B cell (primary cell): ENCODE measurements around the gene MBNL2.

Experiments
- CTCF ChIP-seq: fragments of 200-600 bp; IDR thresholded peaks from one replicate; pipeline ENCODE4 v1.8.0; 2022; ENCODE audit warnings: antibody characterized with exemption, mild to moderate bottlenecking
- EZH2 ChIP-seq: IDR thresholded peaks from 2 replicates; pipeline ENCODE4 v1.6.1; 2012; ENCODE audit warnings: borderline replicate concordance, low read depth, mild to moderate bottlenecking, moderate library complexity, low read length; ENCODE audit not compliant: insufficient read depth, poor library complexity, severe bottlenecking

- TF ChIP-seq CTCF (no peak), EZH2 (no peak)
These were observed 168.9 kb downstream of the MBNL2 start for GRCh38 chr13:97390941-97391600.
